IPS-18a (cell line): Measurements from ENCODE around the gene NCAM1.

Experiments
- H3K27ac ChIP-seq: one replicate; pipeline ENCODE4 v1.5.1; 2013; ENCODE audit warnings: low read length
- H3K27me3 ChIP-seq: one replicate; pipeline ENCODE4 v1.6.1; 2013; ENCODE audit warnings: mild to moderate bottlenecking, low read length; ENCODE audit not compliant: control insufficient read depth, insufficient read depth
- H3K36me3 ChIP-seq: one replicate; pipeline ENCODE4 v1.6.1; 2013; ENCODE audit warnings: low read depth, low read length; ENCODE audit not compliant: control insufficient read depth
- H3K4me1 ChIP-seq: one replicate; pipeline ENCODE4 v1.6.1; 2013; ENCODE audit warnings: low read depth, low read length; ENCODE audit not compliant: control insufficient read depth
- H3K4me3 ChIP-seq: one replicate; pipeline ENCODE4 v1.5.1; 2013; ENCODE audit warnings: low read length
- H3K9ac ChIP-seq: one replicate; pipeline ENCODE4 v1.6.1; 2013; ENCODE audit warnings: mild to moderate bottlenecking, low read length, moderate library complexity
- H3K9me3 ChIP-seq: one replicate; pipeline ENCODE4 v1.6.1; 2013; ENCODE audit warnings: low read depth, low read length; ENCODE audit not compliant: control insufficient read depth

The NCAM1 gene

GRCh38 chr11:113251281-113251680, 290.1 kb downstream of the NCAM1 start:
- no peaks in the 10 kb centered on the region for H3K36me3 ChIP-seq
- H3K9ac ChIP-seq: no peak overlapping the region
- H3K4me1 ChIP-seq: peaks cover 10% of the 10 kb centered on the region
- no peaks in the 10 kb centered on the region for H3K9me3 ChIP-seq
- no peaks in the 10 kb centered on the region for H3K27me3 ChIP-seq
- H3K27ac ChIP-seq: no peak overlapping the region
- no peak overlapping the region for H3K4me3 ChIP-seq

DNA sequence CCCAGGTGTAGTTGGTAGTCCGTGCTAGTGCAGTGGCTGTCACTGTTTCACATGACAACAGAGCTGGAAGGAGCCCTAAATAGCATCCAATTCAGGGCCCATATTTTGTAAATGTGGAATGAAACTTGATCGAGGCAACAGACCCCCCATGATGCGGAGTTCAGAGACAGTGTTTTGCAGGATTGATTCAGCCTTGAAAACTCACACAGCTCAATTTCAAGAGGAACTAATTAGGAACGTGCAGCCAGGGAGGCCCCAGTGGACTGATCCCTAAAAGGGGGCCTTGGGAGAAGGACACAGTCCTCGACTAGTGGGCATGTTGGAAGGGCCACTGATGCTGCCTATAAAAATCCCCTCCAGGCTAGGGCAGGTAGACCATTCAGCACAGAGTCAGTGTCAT, 292.2 kb downstream of the NCAM1 start:
- Histone ChIP-seq H3K9ac (no peak overlapping the region), H3K9me3 (no peaks in the 10 kb centered on the region), H3K27me3 (no peaks in the 10 kb centered on the region), H3K27ac (no peak overlapping the region), H3K4me3 (no peak overlapping the region), H3K36me3 (no peaks in the 10 kb centered on the region), H3K4me1 (no peaks in the 10 kb centered on the region)

- Histone ChIP-seq H3K4me1 (no peaks in the 10 kb centered on the region), H3K9ac (no peak overlapping the region), H3K36me3 (no peaks in the 10 kb centered on the region), H3K27me3 (no peaks in the 10 kb centered on the region), H3K4me3 (no peak overlapping the region), H3K27ac (no peak overlapping the region), H3K9me3 (no peaks in the 10 kb centered on the region)
These were observed 293.9 kb downstream of the NCAM1 start for GRCh38 chr11:113255096-113255495.

- H3K4me3 ChIP-seq: no peak overlapping the region
- no peak overlapping the region for H3K9ac ChIP-seq
- H3K4me1 ChIP-seq: no peaks in the 10 kb centered on the region
- no peaks in the 10 kb centered on the region for H3K36me3 ChIP-seq
- no peak overlapping the region for H3K27ac ChIP-seq
- no peaks in the 10 kb centered on the region for H3K27me3 ChIP-seq
- H3K9me3 ChIP-seq: no peaks in the 10 kb centered on the region
These were observed 294.5 kb downstream of the NCAM1 start for GRCh38 chr11:113255741-113256140.

- Histone ChIP-seq H3K4me3 (no peak overlapping the region), H3K9ac (no peak overlapping the region), H3K4me1 (no peaks in the 10 kb centered on the region), H3K9me3 (no peaks in the 10 kb centered on the region), H3K27me3 (no peaks in the 10 kb centered on the region), H3K27ac (no peak overlapping the region), H3K36me3 (no peaks in the 10 kb centered on the region)
These were observed 295.4 kb downstream of the NCAM1 start for GRCh38 chr11:113256431-113257202.

DNA sequence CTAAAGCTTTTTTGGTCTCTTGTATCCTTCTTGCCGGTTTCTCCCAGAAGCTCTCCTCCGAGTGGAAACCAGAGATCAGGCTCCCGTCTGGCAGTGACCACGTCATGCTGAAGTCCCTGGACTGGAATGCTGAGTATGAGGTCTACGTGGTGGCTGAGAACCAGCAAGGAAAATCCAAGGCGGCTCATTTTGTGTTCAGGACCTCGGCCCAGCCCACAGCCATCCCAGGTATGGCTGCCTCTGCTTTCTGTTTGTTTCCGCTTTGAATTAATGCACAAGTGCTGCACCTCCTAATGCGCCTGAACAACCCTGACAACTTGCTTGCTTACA, 298.8 kb downstream of the NCAM1 start:
- Histone ChIP-seq H3K27me3 (no peaks in the 10 kb centered on the region), H3K4me3 (no peak overlapping the region), H3K9ac (no peak overlapping the region), H3K9me3 (no peaks in the 10 kb centered on the region), H3K27ac (no peak overlapping the region), H3K36me3 (no peaks in the 10 kb centered on the region), H3K4me1 (no peaks in the 10 kb centered on the region)

DNA sequence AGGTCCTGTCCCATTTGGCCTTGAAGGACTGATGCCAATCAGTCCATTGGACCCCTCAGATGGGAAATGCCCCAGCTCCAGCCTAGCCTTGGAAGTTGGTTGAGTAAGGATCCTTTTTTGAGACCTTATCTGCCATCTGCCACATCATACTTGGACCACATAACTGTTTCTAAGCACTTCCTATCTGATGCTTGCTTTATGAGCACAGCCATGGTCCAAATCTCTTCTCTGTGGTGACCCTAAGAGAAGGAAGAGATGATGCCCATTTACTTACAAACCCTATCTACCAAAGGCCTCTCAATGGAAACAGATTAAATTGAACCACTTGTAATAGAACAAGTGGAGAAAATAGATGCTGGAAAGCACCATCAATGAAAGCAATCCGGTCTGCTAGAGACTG, 299.3 kb downstream of the NCAM1 start:
- Histone ChIP-seq H3K9me3 (no peaks in the 10 kb centered on the region), H3K4me3 (no peak overlapping the region), H3K27me3 (no peaks in the 10 kb centered on the region), H3K4me1 (no peaks in the 10 kb centered on the region), H3K27ac (no peak overlapping the region), H3K36me3 (no peaks in the 10 kb centered on the region), H3K9ac (no peak overlapping the region)

DNA sequence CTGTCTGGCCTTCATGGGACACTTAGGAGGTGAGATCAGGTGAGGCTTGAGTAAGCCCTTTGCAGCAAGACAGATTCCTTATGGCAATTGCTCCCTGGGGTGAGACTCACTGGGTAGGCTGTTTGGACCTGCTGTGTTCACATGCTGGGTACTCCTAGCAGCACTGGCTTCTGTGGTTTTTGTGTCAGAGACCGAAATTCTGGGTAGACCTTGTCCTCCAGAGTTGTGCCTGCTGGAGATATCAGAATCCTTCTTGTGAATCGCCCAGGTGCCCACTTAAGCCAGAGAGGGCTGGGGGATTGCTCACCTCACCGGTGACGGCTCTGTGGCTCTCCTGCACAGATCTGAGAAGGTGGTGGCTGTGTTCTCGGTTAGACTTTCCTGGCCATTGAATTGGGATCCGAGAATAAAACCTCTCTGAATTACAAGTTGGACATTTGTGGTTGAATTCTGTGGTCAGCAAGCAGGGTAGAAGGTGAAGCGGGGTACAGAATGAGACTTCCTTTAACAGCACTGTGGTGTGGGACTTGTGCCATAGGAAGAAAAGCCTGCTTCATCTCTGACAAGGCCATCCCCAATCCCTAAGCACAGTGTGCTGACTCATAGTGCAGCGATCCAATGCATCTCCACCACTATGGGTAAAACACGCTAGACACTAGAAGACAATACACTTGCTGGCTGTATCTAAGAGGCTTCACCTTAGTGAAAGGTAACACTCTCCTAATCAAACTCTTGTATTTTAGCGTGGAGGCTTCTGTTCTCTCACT, 300.7 kb downstream of the NCAM1 start:
- Histone ChIP-seq H3K4me3 (no peak overlapping the region), H3K4me1 (no peaks in the 10 kb centered on the region), H3K9ac (no peak overlapping the region), H3K27ac (no peak overlapping the region), H3K27me3 (no peaks in the 10 kb centered on the region), H3K9me3 (no peaks in the 10 kb centered on the region), H3K36me3 (no peaks in the 10 kb centered on the region)

DNA sequence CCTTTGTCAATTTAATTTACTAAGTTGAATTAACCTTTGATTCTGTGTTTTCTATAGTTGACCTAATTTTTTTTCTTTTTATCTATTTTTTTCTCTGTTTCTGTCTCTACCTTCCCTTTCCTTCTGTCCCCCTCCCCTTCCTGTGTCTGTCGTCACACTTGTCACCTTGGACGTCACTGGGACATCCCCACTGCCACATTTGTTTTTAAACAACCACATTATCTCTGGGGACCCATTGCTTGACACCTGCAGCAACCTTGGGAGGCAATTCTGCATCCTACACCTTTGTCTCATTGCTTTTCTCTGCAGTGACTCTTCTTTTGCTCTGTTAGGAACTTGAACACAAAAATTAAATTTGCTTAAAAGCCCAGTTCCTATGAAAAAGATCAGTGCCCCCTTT, 301.4 kb downstream of the NCAM1 start:
- H3K9ac ChIP-seq: no peak overlapping the region
- no peak overlapping the region for H3K4me3 ChIP-seq
- no peaks in the 10 kb centered on the region for H3K36me3 ChIP-seq
- no peak overlapping the region for H3K27ac ChIP-seq
- H3K4me1 ChIP-seq: no peaks in the 10 kb centered on the region
- no peaks in the 10 kb centered on the region for H3K27me3 ChIP-seq
- H3K9me3 ChIP-seq: no peaks in the 10 kb centered on the region

- Histone ChIP-seq H3K9me3 (no peaks in the 10 kb centered on the region), H3K27ac (no peak overlapping the region), H3K36me3 (no peaks in the 10 kb centered on the region), H3K4me1 (no peaks in the 10 kb centered on the region), H3K4me3 (no peak overlapping the region), H3K9ac (no peak overlapping the region), H3K27me3 (no peaks in the 10 kb centered on the region)
These were observed 302.4 kb downstream of the NCAM1 start for GRCh38 chr11:113263458-113264259.

DNA sequence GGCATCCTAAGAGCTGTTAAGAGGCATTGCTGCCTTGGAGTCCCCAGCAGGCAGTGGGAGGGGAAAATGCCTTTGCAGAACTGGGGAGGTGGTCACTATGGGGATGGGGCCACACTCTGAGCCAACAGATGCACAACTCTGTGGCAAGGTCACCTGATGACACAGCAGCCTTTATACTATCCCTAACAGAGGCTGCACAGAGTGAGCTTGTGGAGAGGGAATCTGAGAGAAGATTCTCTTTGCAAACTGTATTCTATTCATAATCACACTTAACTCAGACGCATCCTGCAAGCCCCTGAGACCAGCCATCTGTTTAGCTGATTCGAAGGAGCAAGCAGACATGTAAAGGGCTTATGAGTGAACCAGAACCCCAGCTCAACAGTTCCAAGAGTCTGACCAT, 304.1 kb downstream of the NCAM1 start:
- no peak overlapping the region for H3K27ac ChIP-seq
- H3K4me1 ChIP-seq: no peaks in the 10 kb centered on the region
- H3K9me3 ChIP-seq: no peaks in the 10 kb centered on the region
- no peaks in the 10 kb centered on the region for H3K27me3 ChIP-seq
- no peaks in the 10 kb centered on the region for H3K36me3 ChIP-seq
- no peak overlapping the region for H3K9ac ChIP-seq
- no peak overlapping the region for H3K4me3 ChIP-seq
